ENCODE results near the gene GTF2A1.
"Not testable (repeated sequence)": the region's sequence is repeated elsewhere in the genome, so short reads cannot be mapped to it uniquely, and the experiment has no call there.

Gene GTF2A1

GRCh38 chr14:81220830-81221578 is at the start of gene GTF2A1:
GTF2A1 (minus strand) TSS chr14:81220959; CDS start chr14:81220518, 441 bp downstream.
- DNase-seq (ENCODE audit: low read depth in 2 of 2): peak; percentile 90 to 93

- DNase-seq (ENCODE audit: low read depth in 2 of 2): no peak
These were observed 49.2 kb upstream of the GTF2A1 start for GRCh38 chr14:81269979-81270375.

GRCh38 chr14:81269100-81269978 is 48.6 kb upstream of the GTF2A1 start:
- DNase-seq (ENCODE audit: low read depth in 2 of 2): no peak

GRCh38 chr14:81268016-81268416 is 47.3 kb upstream of the GTF2A1 start:
- no peak for DNase-seq (ENCODE audit: low read depth in 2 of 2)

- DNase-seq (ENCODE audit: low read depth in 2 of 2): no peak
These were observed 44.9 kb upstream of the GTF2A1 start for GRCh38 chr14:81265636-81266169.

GRCh38 chr14:81264671-81265070 is 43.9 kb upstream of the GTF2A1 start:
- no peak for DNase-seq (ENCODE audit: low read depth in 2 of 2)

- DNase-seq (ENCODE audit: low read depth in 2 of 2): no peak
These were observed 43.1 kb upstream of the GTF2A1 start for GRCh38 chr14:81263777-81264410.

- DNase-seq (ENCODE audit: low read depth in 2 of 2): no peak
These were observed 40.4 kb upstream of the GTF2A1 start for GRCh38 chr14:81261176-81261575.

- no peak for DNase-seq (ENCODE audit: low read depth in 2 of 2)
These were observed 40.0 kb upstream of the GTF2A1 start for GRCh38 chr14:81260732-81261131.

- DNase-seq (ENCODE audit: low read depth in 2 of 2): no peak
These were observed 35.7 kb upstream of the GTF2A1 start for GRCh38 chr14:81256289-81256960.

- no peak for DNase-seq (ENCODE audit: low read depth in 2 of 2)
These were observed 31.5 kb upstream of the GTF2A1 start for GRCh38 chr14:81252278-81252677.

GRCh38 chr14:81247271-81247766 is 26.6 kb upstream of the GTF2A1 start:
- DNase-seq (ENCODE audit: low read depth in 2 of 2): no peak

GRCh38 chr14:81246461-81247270 is 25.9 kb upstream of the GTF2A1 start:
- no peak for DNase-seq (ENCODE audit: low read depth in 2 of 2)

GRCh38 chr14:81245771-81246170 is 25.0 kb upstream of the GTF2A1 start:
- DNase-seq (ENCODE audit: low read depth in 2 of 2): no peak

- not testable (repeated sequence) for DNase-seq (ENCODE audit: low read depth in 2 of 2)
These were observed 23.7 kb upstream of the GTF2A1 start for GRCh38 chr14:81244431-81244830.

- DNase-seq (ENCODE audit: low read depth in 2 of 2): no peak
These were observed 22.7 kb upstream of the GTF2A1 start for GRCh38 chr14:81243499-81243898.

- DNase-seq (ENCODE audit: low read depth in 2 of 2): not testable (repeated sequence)
These were observed 16.1 kb upstream of the GTF2A1 start for GRCh38 chr14:81236849-81237248.

- no peak for DNase-seq (ENCODE audit: low read depth in 2 of 2)
These were observed 15.4 kb upstream of the GTF2A1 start for GRCh38 chr14:81236138-81236537.

GRCh38 chr14:81235096-81235495 is 14.3 kb upstream of the GTF2A1 start:
- no peak for DNase-seq (ENCODE audit: low read depth in 2 of 2)

- no peak for DNase-seq (ENCODE audit: low read depth in 2 of 2)
These were observed 13.5 kb upstream of the GTF2A1 start for GRCh38 chr14:81234278-81234677.
